Kidney (tissue), 14 donors: ENCODE results near the gene PPM1E. TPM values are rescaled to one million over a fixed set of nuclear protein-coding genes. Genes with fewer than 3 reads are reported as not detected.

ENCODE experiments used
- DNase-seq, 5 donors: peaks; one replicate each; pipeline ENCODE4 v3.0.0-alpha.2; 2013 to 2020
- FAIRE-seq: peaks from 2 replicates; lab custom pipeline; 2012; peaks lifted over from hg19 to GRCh38; lab: Jason Lieb, UNC
- H3K27ac ChIP-seq, 2 donors: one replicate each; pipeline ENCODE4 v1.7.0; 2013; ENCODE audit warnings: low read depth in 2 of 2, low read length in 2 of 2, inconsistent platforms in 1 of 2
- H3K27me3 ChIP-seq: one replicate; pipeline ENCODE4 v1.7.1; 2013; ENCODE audit warnings: low read length, inconsistent platforms; ENCODE audit not compliant: control insufficient read depth, insufficient read depth
- H3K36me3 ChIP-seq, 3 donors: one replicate each; pipeline versions ENCODE4 v1.7.0 to v1.7.1; 2013; ENCODE audit warnings: low read length in 3 of 3, control low read depth in 1 of 3, inconsistent platforms in 1 of 3; ENCODE audit not compliant: insufficient read depth in 3 of 3, control insufficient read depth in 2 of 3
- H3K4me1 ChIP-seq, 3 donors: one replicate each; pipeline versions ENCODE4 v1.7.0 to v1.7.1; 2013; ENCODE audit warnings: low read length in 3 of 3, inconsistent platforms in 1 of 3, low read depth in 1 of 3; ENCODE audit not compliant: control insufficient read depth in 2 of 3, insufficient read depth in 2 of 3
- H3K4me3 ChIP-seq, 3 donors: one replicate each; pipeline versions ENCODE4 v1.7.0 to v1.8.1; 2013; ENCODE audit warnings: low read length in 3 of 3, control low read depth in 1 of 3, inconsistent platforms in 1 of 3
- H3K9ac ChIP-seq, 3 donors: one replicate each; pipeline versions ENCODE4 v1.7.0 to v1.7.1; 2013; ENCODE audit warnings: low read length in 3 of 3, control low read depth in 1 of 3, inconsistent platforms in 1 of 3
- H3K9me3 ChIP-seq, 3 donors: one replicate each; pipeline versions ENCODE4 v1.7.0 to v1.7.1; 2013; ENCODE audit warnings: low read length in 3 of 3, control low read depth in 1 of 3, inconsistent platforms in 1 of 3; ENCODE audit not compliant: control insufficient read depth in 2 of 3, insufficient read depth in 1 of 3
- intact Hi-C: fragments of 100-400 bp; cut with DNase I; formaldehyde crosslinking; loops from one replicate; pipeline ENCODE4 v1.11.1; 2022
- polyA plus RNA-seq: library from polyadenylated mRNA; stranded (reverse); fragments of 350-450 nt; fragmentation: Illumina TruSeq; extraction: RNeasy Lipid Tissue Mini Kit (QIAGEN cat#74804); gene quantifications from one replicate; pipeline ENCODE4 v1.2.3, GENCODE V29; 2014; ENCODE audit warnings: low read depth, low replicate concordance; ENCODE audit not compliant: insufficient read depth
- total RNA-seq: library from RNA; stranded (reverse); fragmentation: NEBNext Ultra II Directional; extraction: Animal tissue kit (Norgen Biotek cat#: 25700); gene quantifications from one replicate; pipeline ENCODE4 v1.2.1, GENCODE V29; 2021
- TF ChIP-seq, protein P1 (sequence below): IDR thresholded peaks from 3 replicates; pipeline ENCODE4 v1.5.1; 2012; ENCODE audit warnings: mild to moderate bottlenecking, moderate library complexity, borderline replicate concordance; ENCODE audit not compliant: insufficient read depth; ENCODE audit errors: extremely low read depth
- donor health status: control.
- donor health status: control.
- donor health status: control.
- donor health status: control.
- donor health status: control.
- donor health status: DM: yes; HTN: yes; CAD: no.
- donor health status: Normal renal cell carcinoma (clear cell type).

Gene PPM1E
- total and polyA plus RNA-seq, 2 donors from 2014 or later: 0.47 to 0.82 TPM

DNA sequence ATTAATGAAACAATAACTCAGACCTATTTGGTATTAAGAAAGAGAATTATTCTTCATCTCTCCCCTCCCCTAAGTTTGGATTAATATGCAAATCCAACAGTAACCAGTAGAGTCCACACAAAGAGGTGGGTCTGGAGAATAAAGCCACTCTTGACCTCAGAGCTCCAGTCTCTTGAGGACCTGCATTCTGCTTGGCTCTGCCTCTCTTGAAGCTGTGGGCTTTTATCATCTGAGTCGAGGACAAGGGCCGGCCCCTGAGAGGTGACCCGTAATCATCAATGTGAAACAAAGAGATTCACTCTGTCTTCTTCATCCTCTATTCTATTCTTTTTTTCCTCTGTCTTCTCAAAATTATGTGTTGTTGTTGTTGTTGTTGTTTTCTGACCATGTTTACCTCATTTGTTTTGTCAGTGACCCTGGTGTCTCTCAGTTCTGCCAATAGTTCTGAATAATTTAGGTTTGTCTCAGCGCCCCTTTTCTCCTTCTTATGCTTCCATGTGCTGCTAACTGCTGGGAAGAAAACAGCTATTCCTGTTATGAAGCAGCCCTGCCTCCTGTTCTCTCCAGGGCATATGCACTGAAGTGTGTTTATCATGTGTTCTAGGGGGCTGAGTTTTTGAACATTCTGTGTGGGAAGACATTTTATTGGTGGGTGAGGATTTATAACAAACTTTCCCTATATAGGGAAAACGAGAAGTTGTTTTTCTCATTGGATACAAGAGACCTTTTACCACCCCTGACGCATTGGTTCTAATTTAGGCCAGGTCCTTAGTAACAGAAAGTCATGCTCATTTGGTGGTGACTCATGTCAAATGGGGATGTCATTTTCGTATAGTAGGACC, 215.2 kb downstream of the PPM1E start:
- no peak overlapping the region for H3K4me3 ChIP-seq
- TF ChIP-seq, protein P1, sequence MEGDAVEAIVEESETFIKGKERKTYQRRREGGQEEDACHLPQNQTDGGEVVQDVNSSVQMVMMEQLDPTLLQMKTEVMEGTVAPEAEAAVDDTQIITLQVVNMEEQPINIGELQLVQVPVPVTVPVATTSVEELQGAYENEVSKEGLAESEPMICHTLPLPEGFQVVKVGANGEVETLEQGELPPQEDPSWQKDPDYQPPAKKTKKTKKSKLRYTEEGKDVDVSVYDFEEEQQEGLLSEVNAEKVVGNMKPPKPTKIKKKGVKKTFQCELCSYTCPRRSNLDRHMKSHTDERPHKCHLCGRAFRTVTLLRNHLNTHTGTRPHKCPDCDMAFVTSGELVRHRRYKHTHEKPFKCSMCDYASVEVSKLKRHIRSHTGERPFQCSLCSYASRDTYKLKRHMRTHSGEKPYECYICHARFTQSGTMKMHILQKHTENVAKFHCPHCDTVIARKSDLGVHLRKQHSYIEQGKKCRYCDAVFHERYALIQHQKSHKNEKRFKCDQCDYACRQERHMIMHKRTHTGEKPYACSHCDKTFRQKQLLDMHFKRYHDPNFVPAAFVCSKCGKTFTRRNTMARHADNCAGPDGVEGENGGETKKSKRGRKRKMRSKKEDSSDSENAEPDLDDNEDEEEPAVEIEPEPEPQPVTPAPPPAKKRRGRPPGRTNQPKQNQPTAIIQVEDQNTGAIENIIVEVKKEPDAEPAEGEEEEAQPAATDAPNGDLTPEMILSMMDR: no peak
- H3K9ac ChIP-seq: no peak overlapping the region
- FAIRE-seq (no peak), DNase-seq (no peak)
- H3K36me3 ChIP-seq: no peaks in the 10 kb centered on the region
- no peak overlapping the region for H3K27ac ChIP-seq
- H3K4me1 ChIP-seq: peaks cover 0 to 3% (median 0%) of the 10 kb centered on the region in 3 donors
- no peaks in the 10 kb centered on the region for H3K27me3 ChIP-seq
- no peaks in the 10 kb centered on the region for H3K9me3 ChIP-seq
- intact Hi-C loops: no loop called here

DNA sequence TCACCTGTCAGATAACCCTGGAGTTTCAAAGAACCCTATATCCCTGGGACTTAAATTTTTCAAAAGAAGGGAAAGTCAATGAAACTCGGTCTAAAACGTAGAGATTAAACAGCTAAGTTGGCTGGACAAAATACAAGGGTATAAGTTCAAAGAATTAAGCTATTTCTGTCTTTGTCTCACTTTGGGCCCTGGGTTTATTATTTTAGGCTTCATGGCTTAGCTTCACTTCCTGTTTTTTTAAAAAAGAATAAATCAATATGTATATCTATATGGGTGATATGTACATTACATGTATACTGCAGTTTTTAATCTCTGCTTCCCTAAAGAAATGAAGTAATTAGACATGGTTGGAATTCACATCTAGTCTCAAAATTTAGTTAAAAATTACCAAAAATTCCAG, 218.7 kb downstream of the PPM1E start:
- TF ChIP-seq, protein P1: no peak
- DNase-seq (no peak), FAIRE-seq (no peak)
- Histone ChIP-seq H3K4me1 (peaks cover 0 to under 1% (median 0%) of the 10 kb centered on the region in 3 donors), H3K9ac (no peak overlapping the region), H3K27ac (no peak overlapping the region), H3K36me3 (no peaks in the 10 kb centered on the region), H3K4me3 (no peak overlapping the region), H3K27me3 (no peaks in the 10 kb centered on the region), H3K9me3 (no peaks in the 10 kb centered on the region)
- intact Hi-C loops: no loop called here

DNA sequence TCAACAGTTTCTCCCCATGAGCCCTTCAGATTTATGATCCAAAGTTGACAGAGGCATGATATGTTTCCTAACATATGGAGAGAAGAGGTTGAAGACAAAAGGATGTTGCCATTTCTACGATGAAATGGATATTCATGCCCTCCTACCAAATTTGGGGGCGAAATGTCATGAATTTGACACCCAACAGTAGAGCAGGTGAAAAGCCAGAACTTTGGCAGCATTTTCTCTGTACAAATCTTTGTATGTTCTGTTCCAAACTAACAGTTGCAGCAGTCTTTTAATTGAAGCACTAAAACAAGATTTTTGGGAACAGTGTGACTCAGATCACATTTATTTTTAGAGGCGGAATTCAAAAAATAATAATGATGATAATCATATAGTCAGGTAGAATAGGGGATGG, 220.9 kb downstream of the PPM1E start:
- H3K27me3 ChIP-seq: no peaks in the 10 kb centered on the region
- intact Hi-C loops: no loop called here
- H3K4me1 ChIP-seq: no peaks in the 10 kb centered on the region
- FAIRE-seq (no peak), DNase-seq (no peak)
- no peaks in the 10 kb centered on the region for H3K36me3 ChIP-seq
- H3K9ac ChIP-seq: no peak overlapping the region
- TF ChIP-seq, protein P1: no peak
- no peaks in the 10 kb centered on the region for H3K9me3 ChIP-seq
- no peak overlapping the region for H3K27ac ChIP-seq
- no peak overlapping the region for H3K4me3 ChIP-seq
